T47D (cell line): Measurements from ENCODE around the gene DNAH6.

Experiments used
- DNase-seq, 2 experiments: peaks; one replicate each; pipeline versions ENCODE4 v3.0.0 to v3.0.0-alpha.2; 2011 to 2012; ENCODE audit warnings: low read depth in 1 of 2, low spot score in 1 of 2
- JUND ChIP-seq: IDR thresholded peaks from 2 replicates; pipeline ENCODE4 v1.6.1; 2012; ENCODE audit warnings: low read depth
- in situ Hi-C: cut with HindIII; loops from 2 replicates; pipeline ENCODE4 v1.10.0; 2016; ENCODE audit warnings: low sequenced_read_pairs, low pct_unique_long_range_greater_than_20kb

Gene DNAH6

GRCh38 chr2:84649487-84650142 is 133.3 kb downstream of the DNAH6 start:
- TF ChIP-seq JUND = no peak
- no peak for DNase-seq
- in situ Hi-C loops = no loop called here

- TF ChIP-seq JUND = no peak
- no peak for DNase-seq
- in situ Hi-C loops = no loop called here
These were observed 136.1 kb downstream of the DNAH6 start for GRCh38 chr2:84652431-84652830.

GRCh38 chr2:84653302-84653701 is 137.0 kb downstream of the DNAH6 start:
- in situ Hi-C loops = no loop called here
- no peak for TF ChIP-seq JUND
- no peak for DNase-seq

GRCh38 chr2:84654414-84654813 is 138.1 kb downstream of the DNAH6 start:
- DNase-seq = no peak
- in situ Hi-C loops = no loop called here
- no peak for TF ChIP-seq JUND

- DNase-seq = no peak
- TF ChIP-seq JUND = no peak
- in situ Hi-C loops = no loop called here
These were observed 152.8 kb downstream of the DNAH6 start for GRCh38 chr2:84669122-84669521.

- no peak for DNase-seq
- TF ChIP-seq JUND = no peak
- in situ Hi-C loops = no loop called here
These were observed 157.8 kb downstream of the DNAH6 start for GRCh38 chr2:84674099-84674498.

GRCh38 chr2:84674586-84674985 is 158.3 kb downstream of the DNAH6 start:
- in situ Hi-C loops = no loop called here

GRCh38 chr2:84676295-84676694 is 160.0 kb downstream of the DNAH6 start:
- DNase-seq = no peak
- no peak for TF ChIP-seq JUND
- in situ Hi-C loops = no loop called here

More at GRCh38 chr2:84674586-84674985, 158.3 kb downstream of the DNAH6 start:
- no peak for TF ChIP-seq JUND
- DNase-seq = no peak

- DNase-seq = no peak
- in situ Hi-C loops = no loop called here
- TF ChIP-seq JUND = no peak
These were observed 161.9 kb downstream of the DNAH6 start for GRCh38 chr2:84678214-84678613.

- TF ChIP-seq JUND = no peak
- in situ Hi-C loops = no loop called here
- DNase-seq = no peak
These were observed 170.6 kb downstream of the DNAH6 start for GRCh38 chr2:84686783-84687476.

GRCh38 chr2:84687498-84688149 is 171.3 kb downstream of the DNAH6 start:
- DNase-seq = no peak
- TF ChIP-seq JUND = no peak
- in situ Hi-C loops = no loop called here

GRCh38 chr2:84690225-84690624 is 173.9 kb downstream of the DNAH6 start:
- DNase-seq = no peak
- TF ChIP-seq JUND = no peak
- in situ Hi-C loops = no loop called here

- in situ Hi-C loops = no loop called here
- DNase-seq = no peak
- TF ChIP-seq JUND = no peak
These were observed 177.9 kb downstream of the DNAH6 start for GRCh38 chr2:84694088-84694622.
